Loucy (cell line): ENCODE measurements around the gene GRID1.
"Not testable (repeated sequence)": the region's sequence is repeated elsewhere in the genome, so short reads cannot be mapped to it uniquely, and the experiment has no call there.

Experiments used
- EZH2phosphoT487 ChIP-seq: fragments of 200-600 bp; IDR thresholded peaks from 2 replicates; pipeline ENCODE4 v1.6.1; 2018; ENCODE audit warnings: antibody characterized with exemption, mild to moderate bottlenecking, moderate library complexity, borderline replicate concordance
- TF ChIP-seq, protein P1 (sequence below): fragments of 200-600 bp; sonication (generic); conservative IDR thresholded peaks from 2 replicates; pipeline ENCODE4 v1.5.1; 2014; ENCODE audit warnings: mild to moderate bottlenecking, antibody characterized with exemption, low read length

DNA sequence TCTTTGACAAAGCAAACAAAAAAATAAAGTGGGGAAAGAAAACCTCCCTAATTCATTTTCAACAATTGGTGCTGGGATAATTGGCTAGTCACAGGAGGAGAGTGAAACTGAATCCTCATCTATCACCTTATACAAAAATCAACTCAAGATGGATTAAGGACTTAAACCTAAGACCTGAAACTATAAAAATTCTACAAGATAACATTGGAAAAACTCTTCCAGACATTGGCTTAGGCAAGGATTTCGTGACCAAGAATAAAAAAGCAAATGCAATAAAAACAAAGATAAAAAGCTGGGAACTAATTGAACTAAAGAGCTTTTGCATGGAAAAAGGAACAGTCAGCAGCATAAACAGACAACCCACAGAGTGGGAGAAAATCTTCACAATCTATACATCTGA lies 271.5 kb downstream of the GRID1 start:
- TF ChIP-seq, protein P1, sequence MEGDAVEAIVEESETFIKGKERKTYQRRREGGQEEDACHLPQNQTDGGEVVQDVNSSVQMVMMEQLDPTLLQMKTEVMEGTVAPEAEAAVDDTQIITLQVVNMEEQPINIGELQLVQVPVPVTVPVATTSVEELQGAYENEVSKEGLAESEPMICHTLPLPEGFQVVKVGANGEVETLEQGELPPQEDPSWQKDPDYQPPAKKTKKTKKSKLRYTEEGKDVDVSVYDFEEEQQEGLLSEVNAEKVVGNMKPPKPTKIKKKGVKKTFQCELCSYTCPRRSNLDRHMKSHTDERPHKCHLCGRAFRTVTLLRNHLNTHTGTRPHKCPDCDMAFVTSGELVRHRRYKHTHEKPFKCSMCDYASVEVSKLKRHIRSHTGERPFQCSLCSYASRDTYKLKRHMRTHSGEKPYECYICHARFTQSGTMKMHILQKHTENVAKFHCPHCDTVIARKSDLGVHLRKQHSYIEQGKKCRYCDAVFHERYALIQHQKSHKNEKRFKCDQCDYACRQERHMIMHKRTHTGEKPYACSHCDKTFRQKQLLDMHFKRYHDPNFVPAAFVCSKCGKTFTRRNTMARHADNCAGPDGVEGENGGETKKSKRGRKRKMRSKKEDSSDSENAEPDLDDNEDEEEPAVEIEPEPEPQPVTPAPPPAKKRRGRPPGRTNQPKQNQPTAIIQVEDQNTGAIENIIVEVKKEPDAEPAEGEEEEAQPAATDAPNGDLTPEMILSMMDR = not testable (repeated sequence)
- not testable (repeated sequence) for TF ChIP-seq EZH2phosphoT487
